WTC11 (cell line): ENCODE measurements around the gene PURA. TPM values are rescaled to one million over a fixed set of nuclear protein-coding genes. Genes with fewer than 3 reads are reported as not detected.

Experiments
- ATAC-seq: fragments of 200-7000 bp; cut with Tn5 transposase; 2 replicates; pipeline ENCODE4 v1.10.0; 2021; ENCODE audit warnings: mild to moderate bottlenecking, moderate library complexity
- CTCF ChIA-PET: fragments of 300-600 bp; sonication (Branson Sonifier 250); formaldehyde crosslinking; loops from one replicate; lab custom pipeline; 2021; ENCODE audit warnings: antibody characterized with exemption; lab: Charles Lee
- POLR2A ChIA-PET: fragments of 350-600 bp; sonication (Branson Sonifier 250); formaldehyde crosslinking; loops from one replicate; lab custom pipeline; 2021; ENCODE audit warnings: antibody characterized with exemption; lab: Charles Lee
- DNase-seq: peaks from one replicate; pipeline ENCODE4 v3.0.0; 2021; ENCODE audit warnings: low spot score
- H3K27ac Mint-ChIP-seq: 2 replicates; pipeline ENCODE4 v1.8.0; 2021; ENCODE audit warnings: mixed read lengths
- H3K27me3 Mint-ChIP-seq: 2 replicates; pipeline ENCODE4 v1.8.0; 2021; ENCODE audit warnings: low read depth, mild to moderate bottlenecking, moderate library complexity, mixed read lengths
- H3K36me3 Mint-ChIP-seq: 2 replicates; pipeline ENCODE4 v1.8.0; 2021; ENCODE audit warnings: mixed read lengths
- H3K4me1 Mint-ChIP-seq: 2 replicates; pipeline ENCODE4 v1.8.0; 2022; ENCODE audit warnings: mixed read lengths
- H3K4me3 Mint-ChIP-seq: 2 replicates; pipeline ENCODE4 v1.8.0; 2021; ENCODE audit warnings: mild to moderate bottlenecking, moderate library complexity, mixed read lengths
- H3K9me3 Mint-ChIP-seq: 2 replicates; pipeline ENCODE4 v1.8.0; 2021; ENCODE audit warnings: mixed read lengths
- CREM ChIP-seq: sonication (generic); formaldehyde crosslinking; IDR thresholded peaks from 2 replicates; pipeline ENCODE4 v1.8.1; 2022; ENCODE audit warnings: mild to moderate bottlenecking, missing genetic modification reagents, moderate library complexity
- ETV6 ChIP-seq: sonication (generic); formaldehyde crosslinking; IDR thresholded peaks from 2 replicates; pipeline ENCODE4 v1.8.1; 2022; ENCODE audit warnings: mild to moderate bottlenecking, missing genetic modification reagents
- FOXK1 ChIP-seq: sonication (generic); formaldehyde crosslinking; IDR thresholded peaks from 2 replicates; pipeline ENCODE4 v1.8.0; 2022; ENCODE audit warnings: mild to moderate bottlenecking, moderate library complexity, missing genetic modification reagents
- GABPB1 ChIP-seq: sonication (generic); formaldehyde crosslinking; IDR thresholded peaks from 2 replicates; pipeline ENCODE4 v1.8.1; 2023; ENCODE audit warnings: mild to moderate bottlenecking, missing genetic modification reagents
- GTF2I ChIP-seq: fragments of 250-450 bp; sonication (Bioruptor Pico); conservative IDR thresholded peaks from 2 replicates; pipeline ENCODE4 v1.4.0; 2021; ENCODE audit warnings: mild to moderate bottlenecking
- KAT7 ChIP-seq: sonication (generic); formaldehyde crosslinking; IDR thresholded peaks from 2 replicates; pipeline ENCODE4 v1.8.1; 2023; ENCODE audit warnings: missing genetic modification reagents, mild to moderate bottlenecking, borderline replicate concordance
- MYBL2 ChIP-seq: sonication (generic); formaldehyde crosslinking; IDR thresholded peaks from 2 replicates; pipeline ENCODE4 v1.8.1; 2023; ENCODE audit warnings: mild to moderate bottlenecking, moderate library complexity, missing genetic modification reagents
- NR3C1 ChIP-seq: sonication (generic); formaldehyde crosslinking; conservative IDR thresholded peaks from 2 replicates; pipeline ENCODE4 v1.8.1; 2023; ENCODE audit warnings: low read depth, mild to moderate bottlenecking, missing genetic modification reagents
- PRRX2 ChIP-seq: fragments of 250-450 bp; sonication (Bioruptor Pico); IDR thresholded peaks from 2 replicates; pipeline ENCODE4 v1.8.0; 2021; ENCODE audit warnings: mild to moderate bottlenecking
- RELA ChIP-seq: sonication (generic); formaldehyde crosslinking; IDR thresholded peaks from 2 replicates; pipeline ENCODE4 v1.8.1; 2022; ENCODE audit warnings: missing genetic modification reagents, mild to moderate bottlenecking, borderline replicate concordance
- SP1 ChIP-seq: sonication (generic); formaldehyde crosslinking; conservative IDR thresholded peaks from 2 replicates; pipeline ENCODE4 v1.8.1; 2022; ENCODE audit warnings: missing genetic modification reagents
- TEAD1 ChIP-seq: sonication (generic); formaldehyde crosslinking; IDR thresholded peaks from 2 replicates; pipeline ENCODE4 v1.8.0; 2022; ENCODE audit warnings: mild to moderate bottlenecking, missing genetic modification reagents
- TEAD4 ChIP-seq: sonication (generic); formaldehyde crosslinking; IDR thresholded peaks from 2 replicates; pipeline ENCODE4 v1.8.0; 2022; ENCODE audit warnings: mild to moderate bottlenecking, missing genetic modification reagents
- ZNF138 ChIP-seq: sonication (generic); formaldehyde crosslinking; conservative IDR thresholded peaks from 2 replicates; pipeline ENCODE4 v1.8.1; 2022; ENCODE audit warnings: mild to moderate bottlenecking, moderate library complexity, missing genetic modification reagents
- ZNF263 ChIP-seq: sonication (generic); formaldehyde crosslinking; IDR thresholded peaks from 2 replicates; pipeline ENCODE4 v1.8.1; 2022; ENCODE audit warnings: low read depth, mild to moderate bottlenecking, moderate library complexity, missing genetic modification reagents
- ZNF671 ChIP-seq: fragments of 250-450 bp; sonication (Bioruptor Pico); IDR thresholded peaks from 2 replicates; pipeline ENCODE4 v1.8.0; 2021; ENCODE audit warnings: mild to moderate bottlenecking
- total RNA-seq: library from RNA; stranded (reverse); gene quantifications from 3 replicates; pipeline ENCODE4 v1.2.3, GENCODE V29; 2021
- TF ChIP-seq, protein P1 (sequence below): sonication (generic); formaldehyde crosslinking; IDR thresholded peaks from 2 replicates; pipeline ENCODE4 v1.8.1; 2023; ENCODE audit warnings: mild to moderate bottlenecking, missing genetic modification reagents, moderate library complexity
- TF ChIP-seq, protein P2 (sequence below): sonication (generic); formaldehyde crosslinking; IDR thresholded peaks from 2 replicates; pipeline ENCODE4 v1.8.0; 2022; ENCODE audit warnings: mild to moderate bottlenecking, missing genetic modification reagents
- TF ChIP-seq, protein P3 (sequence below): sonication (generic); formaldehyde crosslinking; IDR thresholded peaks from 2 replicates; pipeline ENCODE4 v1.8.0; 2022; ENCODE audit warnings: mild to moderate bottlenecking, missing genetic modification reagents
- TF ChIP-seq, protein P4 (sequence below): fragments of 250-450 bp; sonication (Bioruptor Pico); IDR thresholded peaks from 2 replicates; pipeline ENCODE4 v1.8.0; 2021; ENCODE audit warnings: mild to moderate bottlenecking
- TF ChIP-seq, protein P5 (sequence below): sonication (generic); formaldehyde crosslinking; IDR thresholded peaks from 2 replicates; pipeline ENCODE4 v1.8.1; 2022; ENCODE audit warnings: mild to moderate bottlenecking, moderate library complexity, missing genetic modification reagents
- TF ChIP-seq, protein P6 (sequence below): sonication (generic); formaldehyde crosslinking; IDR thresholded peaks from 2 replicates; pipeline ENCODE4 v1.8.0; 2022; ENCODE audit warnings: mild to moderate bottlenecking, missing genetic modification reagents
- TF ChIP-seq, protein P7 (sequence below): sonication (generic); formaldehyde crosslinking; IDR thresholded peaks from 2 replicates; pipeline ENCODE4 v1.8.0; 2023; ENCODE audit warnings: missing genetic modification reagents, mild to moderate bottlenecking, borderline replicate concordance
- TF ChIP-seq, protein P8 (sequence below): sonication (generic); formaldehyde crosslinking; IDR thresholded peaks from 2 replicates; pipeline ENCODE4 v1.8.1; 2023; ENCODE audit warnings: mild to moderate bottlenecking, moderate library complexity, missing genetic modification reagents

Gene PURA
- total RNA-seq, 1 experiment from 2014 or later: 9.0 TPM

DNA sequence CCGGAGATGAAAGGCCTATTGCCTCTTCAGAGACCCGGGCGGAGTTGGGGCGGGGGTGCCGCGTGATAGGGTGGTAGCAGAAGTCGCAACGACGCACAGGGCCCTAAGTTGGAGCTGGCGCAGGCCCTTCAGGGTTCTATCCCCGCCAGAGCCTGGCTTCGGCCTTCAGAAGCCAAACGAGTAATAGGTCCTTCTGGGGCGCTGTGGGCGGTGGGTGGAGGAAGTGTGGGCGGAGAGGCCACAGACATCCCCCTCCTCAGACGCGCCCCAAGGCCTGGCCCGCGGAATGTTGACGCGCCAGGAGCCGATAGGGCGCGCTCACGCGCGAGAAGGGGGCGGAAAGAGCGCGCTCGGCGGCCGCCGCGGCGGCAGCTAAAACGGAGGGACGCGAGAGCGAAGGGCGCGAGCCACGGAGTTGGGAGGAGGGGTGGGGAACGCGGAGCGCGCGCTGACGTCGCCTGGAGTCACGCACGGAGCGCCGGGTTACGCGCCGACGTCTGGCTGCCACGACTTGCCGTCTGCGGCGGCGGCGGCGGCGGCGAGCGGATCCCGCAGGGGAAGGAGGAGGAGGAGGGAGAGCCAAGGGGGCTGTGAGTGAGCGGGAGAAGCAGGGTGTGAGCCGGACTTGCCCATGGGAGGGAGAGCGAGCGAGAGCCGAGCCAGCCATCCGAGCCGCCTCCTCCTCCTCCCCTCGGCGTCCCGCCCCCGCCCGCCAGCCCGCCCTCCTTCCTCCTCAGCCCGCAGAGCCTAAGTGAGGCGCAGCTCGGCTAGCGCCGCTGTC, 6.4 kb upstream of the PURA start:
- POLR2A ChIA-PET: interaction anchor here (0.6 to 1.6 kb wide), 5 partner anchors 11 to 314 kb away, joined by 3 to 7 read pairs (median 3); no protein-coding TSS in a partner anchor
- no peaks in the 10 kb centered on the region for H3K36me3 Mint-ChIP-seq
- peak; percentile 68 for ATAC-seq
- peak; percentile 88 for DNase-seq
- peak overlapping the region; percentile 96 for H3K27ac Mint-ChIP-seq
- peaks cover 89% of the 10 kb centered on the region for H3K27me3 Mint-ChIP-seq
- CTCF ChIA-PET: interaction anchor here (0.5 to 2.6 kb wide), 12 partner anchors 21 to 644 kb away, joined by 3 to 19 read pairs (median 4); partner anchors contain the start of gene NRG2
- no peaks in the 10 kb centered on the region for H3K9me3 Mint-ChIP-seq
- H3K4me3 Mint-ChIP-seq: peak overlapping the region; percentile 90
- H3K4me1 Mint-ChIP-seq: peaks cover 46% of the 10 kb centered on the region
- TF ChIP-seq FOXK1 (CRISPR knock-in tag): peak; percentile 37; the same call in 1 of the 2 replicates
- TF ChIP-seq GTF2I: no peak
- peak; percentile 47; the same call in 1 of the 2 replicates for TF ChIP-seq ETV6
- peak; percentile 65; the same call in 1 of the 2 replicates for TF ChIP-seq ZNF263
- TF ChIP-seq, protein P1, sequence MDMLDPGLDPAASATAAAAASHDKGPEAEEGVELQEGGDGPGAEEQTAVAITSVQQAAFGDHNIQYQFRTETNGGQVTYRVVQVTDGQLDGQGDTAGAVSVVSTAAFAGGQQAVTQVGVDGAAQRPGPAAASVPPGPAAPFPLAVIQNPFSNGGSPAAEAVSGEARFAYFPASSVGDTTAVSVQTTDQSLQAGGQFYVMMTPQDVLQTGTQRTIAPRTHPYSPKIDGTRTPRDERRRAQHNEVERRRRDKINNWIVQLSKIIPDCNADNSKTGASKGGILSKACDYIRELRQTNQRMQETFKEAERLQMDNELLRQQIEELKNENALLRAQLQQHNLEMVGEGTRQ: peak; percentile 43; the same call in 1 of the 2 replicates
- TF ChIP-seq, protein P2, sequence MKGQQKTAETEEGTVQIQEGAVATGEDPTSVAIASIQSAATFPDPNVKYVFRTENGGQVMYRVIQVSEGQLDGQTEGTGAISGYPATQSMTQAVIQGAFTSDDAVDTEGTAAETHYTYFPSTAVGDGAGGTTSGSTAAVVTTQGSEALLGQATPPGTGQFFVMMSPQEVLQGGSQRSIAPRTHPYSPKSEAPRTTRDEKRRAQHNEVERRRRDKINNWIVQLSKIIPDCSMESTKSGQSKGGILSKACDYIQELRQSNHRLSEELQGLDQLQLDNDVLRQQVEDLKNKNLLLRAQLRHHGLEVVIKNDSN (CRISPR knock-in tag): peak; percentile 25; the same call in 1 of the 2 replicates
- TF ChIP-seq TEAD4 (CRISPR knock-in tag): no peak
- peak; percentile 47; the same call in 1 of the 2 replicates for TF ChIP-seq MYBL2
- TF ChIP-seq GABPB1 (CRISPR knock-in tag): peak; percentile 35; the same call in 1 of the 2 replicates
- TF ChIP-seq, protein P3, sequence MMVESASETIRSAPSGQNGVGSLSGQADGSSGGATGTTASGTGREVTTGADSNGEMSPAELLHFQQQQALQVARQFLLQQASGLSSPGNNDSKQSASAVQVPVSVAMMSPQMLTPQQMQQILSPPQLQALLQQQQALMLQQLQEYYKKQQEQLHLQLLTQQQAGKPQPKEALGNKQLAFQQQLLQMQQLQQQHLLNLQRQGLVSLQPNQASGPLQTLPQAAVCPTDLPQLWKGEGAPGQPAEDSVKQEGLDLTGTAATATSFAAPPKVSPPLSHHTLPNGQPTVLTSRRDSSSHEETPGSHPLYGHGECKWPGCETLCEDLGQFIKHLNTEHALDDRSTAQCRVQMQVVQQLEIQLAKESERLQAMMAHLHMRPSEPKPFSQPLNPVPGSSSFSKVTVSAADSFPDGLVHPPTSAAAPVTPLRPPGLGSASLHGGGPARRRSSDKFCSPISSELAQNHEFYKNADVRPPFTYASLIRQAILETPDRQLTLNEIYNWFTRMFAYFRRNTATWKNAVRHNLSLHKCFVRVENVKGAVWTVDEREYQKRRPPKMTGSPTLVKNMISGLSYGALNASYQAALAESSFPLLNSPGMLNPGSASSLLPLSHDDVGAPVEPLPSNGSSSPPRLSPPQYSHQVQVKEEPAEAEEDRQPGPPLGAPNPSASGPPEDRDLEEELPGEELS (CRISPR knock-in tag): peak; percentile 64; the same call in 1 of the 2 replicates
- peak; percentile 68; the same call in 1 of the 2 replicates for TF ChIP-seq SP1 (CRISPR knock-in tag)
- TF ChIP-seq, protein P4, sequence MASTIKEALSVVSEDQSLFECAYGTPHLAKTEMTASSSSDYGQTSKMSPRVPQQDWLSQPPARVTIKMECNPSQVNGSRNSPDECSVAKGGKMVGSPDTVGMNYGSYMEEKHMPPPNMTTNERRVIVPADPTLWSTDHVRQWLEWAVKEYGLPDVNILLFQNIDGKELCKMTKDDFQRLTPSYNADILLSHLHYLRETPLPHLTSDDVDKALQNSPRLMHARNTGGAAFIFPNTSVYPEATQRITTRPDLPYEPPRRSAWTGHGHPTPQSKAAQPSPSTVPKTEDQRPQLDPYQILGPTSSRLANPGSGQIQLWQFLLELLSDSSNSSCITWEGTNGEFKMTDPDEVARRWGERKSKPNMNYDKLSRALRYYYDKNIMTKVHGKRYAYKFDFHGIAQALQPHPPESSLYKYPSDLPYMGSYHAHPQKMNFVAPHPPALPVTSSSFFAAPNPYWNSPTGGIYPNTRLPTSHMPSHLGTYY (CRISPR knock-in tag): no peak
- TF ChIP-seq, protein P5, sequence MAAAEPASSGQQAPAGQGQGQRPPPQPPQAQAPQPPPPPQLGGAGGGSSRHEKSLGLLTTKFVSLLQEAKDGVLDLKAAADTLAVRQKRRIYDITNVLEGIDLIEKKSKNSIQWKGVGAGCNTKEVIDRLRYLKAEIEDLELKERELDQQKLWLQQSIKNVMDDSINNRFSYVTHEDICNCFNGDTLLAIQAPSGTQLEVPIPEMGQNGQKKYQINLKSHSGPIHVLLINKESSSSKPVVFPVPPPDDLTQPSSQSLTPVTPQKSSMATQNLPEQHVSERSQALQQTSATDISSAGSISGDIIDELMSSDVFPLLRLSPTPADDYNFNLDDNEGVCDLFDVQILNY (CRISPR knock-in tag): peak; percentile 88
- TF ChIP-seq NR3C1: no peak
- no peak for TF ChIP-seq ZNF671 (CRISPR knock-in tag)
- no peak for TF ChIP-seq PRRX2 (CRISPR knock-in tag)
- TF ChIP-seq ZNF138: no peak
- TF ChIP-seq CREM (CRISPR knock-in tag): peak; percentile 78
- TF ChIP-seq, protein P6, sequence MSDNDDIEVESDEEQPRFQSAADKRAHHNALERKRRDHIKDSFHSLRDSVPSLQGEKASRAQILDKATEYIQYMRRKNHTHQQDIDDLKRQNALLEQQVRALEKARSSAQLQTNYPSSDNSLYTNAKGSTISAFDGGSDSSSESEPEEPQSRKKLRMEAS: peak; percentile 83
- TF ChIP-seq TEAD1 (CRISPR knock-in tag): peak; percentile 64; the same call in 1 of the 2 replicates
- TF ChIP-seq, protein P7, sequence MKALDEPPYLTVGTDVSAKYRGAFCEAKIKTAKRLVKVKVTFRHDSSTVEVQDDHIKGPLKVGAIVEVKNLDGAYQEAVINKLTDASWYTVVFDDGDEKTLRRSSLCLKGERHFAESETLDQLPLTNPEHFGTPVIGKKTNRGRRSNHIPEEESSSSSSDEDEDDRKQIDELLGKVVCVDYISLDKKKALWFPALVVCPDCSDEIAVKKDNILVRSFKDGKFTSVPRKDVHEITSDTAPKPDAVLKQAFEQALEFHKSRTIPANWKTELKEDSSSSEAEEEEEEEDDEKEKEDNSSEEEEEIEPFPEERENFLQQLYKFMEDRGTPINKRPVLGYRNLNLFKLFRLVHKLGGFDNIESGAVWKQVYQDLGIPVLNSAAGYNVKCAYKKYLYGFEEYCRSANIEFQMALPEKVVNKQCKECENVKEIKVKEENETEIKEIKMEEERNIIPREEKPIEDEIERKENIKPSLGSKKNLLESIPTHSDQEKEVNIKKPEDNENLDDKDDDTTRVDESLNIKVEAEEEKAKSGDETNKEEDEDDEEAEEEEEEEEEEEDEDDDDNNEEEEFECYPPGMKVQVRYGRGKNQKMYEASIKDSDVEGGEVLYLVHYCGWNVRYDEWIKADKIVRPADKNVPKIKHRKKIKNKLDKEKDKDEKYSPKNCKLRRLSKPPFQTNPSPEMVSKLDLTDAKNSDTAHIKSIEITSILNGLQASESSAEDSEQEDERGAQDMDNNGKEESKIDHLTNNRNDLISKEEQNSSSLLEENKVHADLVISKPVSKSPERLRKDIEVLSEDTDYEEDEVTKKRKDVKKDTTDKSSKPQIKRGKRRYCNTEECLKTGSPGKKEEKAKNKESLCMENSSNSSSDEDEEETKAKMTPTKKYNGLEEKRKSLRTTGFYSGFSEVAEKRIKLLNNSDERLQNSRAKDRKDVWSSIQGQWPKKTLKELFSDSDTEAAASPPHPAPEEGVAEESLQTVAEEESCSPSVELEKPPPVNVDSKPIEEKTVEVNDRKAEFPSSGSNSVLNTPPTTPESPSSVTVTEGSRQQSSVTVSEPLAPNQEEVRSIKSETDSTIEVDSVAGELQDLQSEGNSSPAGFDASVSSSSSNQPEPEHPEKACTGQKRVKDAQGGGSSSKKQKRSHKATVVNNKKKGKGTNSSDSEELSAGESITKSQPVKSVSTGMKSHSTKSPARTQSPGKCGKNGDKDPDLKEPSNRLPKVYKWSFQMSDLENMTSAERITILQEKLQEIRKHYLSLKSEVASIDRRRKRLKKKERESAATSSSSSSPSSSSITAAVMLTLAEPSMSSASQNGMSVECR: peak; percentile 76; the same call in 1 of the 2 replicates
- TF ChIP-seq, protein P8, sequence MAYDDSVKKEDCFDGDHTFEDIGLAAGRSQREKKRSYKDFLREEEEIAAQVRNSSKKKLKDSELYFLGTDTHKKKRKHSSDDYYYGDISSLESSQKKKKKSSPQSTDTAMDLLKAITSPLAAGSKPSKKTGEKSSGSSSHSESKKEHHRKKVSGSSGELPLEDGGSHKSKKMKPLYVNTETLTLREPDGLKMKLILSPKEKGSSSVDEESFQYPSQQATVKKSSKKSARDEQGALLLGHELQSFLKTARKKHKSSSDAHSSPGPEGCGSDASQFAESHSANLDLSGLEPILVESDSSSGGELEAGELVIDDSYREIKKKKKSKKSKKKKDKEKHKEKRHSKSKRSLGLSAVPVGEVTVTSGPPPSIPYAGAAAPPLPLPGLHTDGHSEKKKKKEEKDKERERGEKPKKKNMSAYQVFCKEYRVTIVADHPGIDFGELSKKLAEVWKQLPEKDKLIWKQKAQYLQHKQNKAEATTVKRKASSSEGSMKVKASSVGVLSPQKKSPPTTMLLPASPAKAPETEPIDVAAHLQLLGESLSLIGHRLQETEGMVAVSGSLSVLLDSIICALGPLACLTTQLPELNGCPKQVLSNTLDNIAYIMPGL (CRISPR knock-in tag): peak; percentile 92; the same call in 1 of the 2 replicates
- 0 out of 2 replicates have a peak, but pooled peaks have one; percentile 15 for TF ChIP-seq KAT7 (CRISPR knock-in tag)
- no peak for TF ChIP-seq RELA (CRISPR knock-in tag)
